AG10803 (cell line): ENCODE data around the gene COL4A1.

Source experiments
- DNase-seq: peaks from one replicate; pipeline ENCODE4 v3.0.0; 2010; ENCODE audit warnings: low read depth
- H3K4me3 ChIP-seq: 2 replicates; pipeline ENCODE4 v1.5.1; 2011; ENCODE audit warnings: mild to moderate bottlenecking, low read length, control low read depth
- TF ChIP-seq, protein P1 (sequence below): conservative IDR thresholded peaks from 2 replicates; pipeline ENCODE4 v1.5.1; 2011; ENCODE audit warnings: mild to moderate bottlenecking, low read length, control low read depth, inconsistent platforms

The COL4A1 gene

GRCh38 chr13:110108348-110109139 is 198.4 kb downstream of the COL4A1 start:
- peak; percentile 90 for DNase-seq
- TF ChIP-seq, protein P1, sequence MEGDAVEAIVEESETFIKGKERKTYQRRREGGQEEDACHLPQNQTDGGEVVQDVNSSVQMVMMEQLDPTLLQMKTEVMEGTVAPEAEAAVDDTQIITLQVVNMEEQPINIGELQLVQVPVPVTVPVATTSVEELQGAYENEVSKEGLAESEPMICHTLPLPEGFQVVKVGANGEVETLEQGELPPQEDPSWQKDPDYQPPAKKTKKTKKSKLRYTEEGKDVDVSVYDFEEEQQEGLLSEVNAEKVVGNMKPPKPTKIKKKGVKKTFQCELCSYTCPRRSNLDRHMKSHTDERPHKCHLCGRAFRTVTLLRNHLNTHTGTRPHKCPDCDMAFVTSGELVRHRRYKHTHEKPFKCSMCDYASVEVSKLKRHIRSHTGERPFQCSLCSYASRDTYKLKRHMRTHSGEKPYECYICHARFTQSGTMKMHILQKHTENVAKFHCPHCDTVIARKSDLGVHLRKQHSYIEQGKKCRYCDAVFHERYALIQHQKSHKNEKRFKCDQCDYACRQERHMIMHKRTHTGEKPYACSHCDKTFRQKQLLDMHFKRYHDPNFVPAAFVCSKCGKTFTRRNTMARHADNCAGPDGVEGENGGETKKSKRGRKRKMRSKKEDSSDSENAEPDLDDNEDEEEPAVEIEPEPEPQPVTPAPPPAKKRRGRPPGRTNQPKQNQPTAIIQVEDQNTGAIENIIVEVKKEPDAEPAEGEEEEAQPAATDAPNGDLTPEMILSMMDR = peak; percentile 93
- no peak overlapping the region for H3K4me3 ChIP-seq

DNA sequence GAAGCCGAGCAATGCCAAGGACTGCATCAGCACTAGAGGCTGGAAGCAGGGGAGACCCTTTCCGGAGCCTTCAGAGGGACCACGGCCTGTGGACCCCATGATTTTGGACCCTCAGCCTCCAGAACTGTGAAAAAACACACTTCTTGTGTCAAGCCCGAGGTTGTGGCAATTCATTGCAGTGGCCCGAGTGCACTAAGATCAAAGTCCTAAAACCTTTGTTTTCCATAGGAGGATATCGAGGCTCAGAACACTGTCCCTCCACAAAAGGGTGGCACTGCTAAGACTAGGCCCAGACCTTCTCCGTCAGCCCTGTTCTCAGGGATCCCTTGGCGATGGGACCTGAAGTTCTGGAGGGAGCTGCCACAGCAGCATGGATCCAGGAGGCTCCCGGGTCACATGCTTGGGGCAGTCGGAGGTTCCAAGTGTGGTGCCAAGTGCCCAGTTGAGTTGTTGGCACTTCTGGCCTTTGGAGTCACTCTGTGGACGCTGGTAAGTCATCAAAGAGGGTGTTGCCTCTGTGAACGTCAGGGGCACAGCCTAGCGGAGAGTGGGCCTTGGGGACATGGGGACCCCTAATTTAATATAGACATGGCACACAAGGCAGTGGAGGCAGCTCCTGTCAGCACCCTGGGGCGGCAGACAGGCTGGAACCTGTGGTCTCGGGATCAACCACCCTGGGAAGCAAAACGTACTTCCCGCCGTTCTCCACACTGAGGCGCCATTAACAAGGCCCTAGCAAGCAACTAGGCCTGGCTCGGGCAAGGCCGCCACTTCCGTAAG is 199.2 kb downstream of the COL4A1 start:
- no peak overlapping the region for H3K4me3 ChIP-seq
- TF ChIP-seq, protein P1 = no peak
- DNase-seq = no peak

DNA sequence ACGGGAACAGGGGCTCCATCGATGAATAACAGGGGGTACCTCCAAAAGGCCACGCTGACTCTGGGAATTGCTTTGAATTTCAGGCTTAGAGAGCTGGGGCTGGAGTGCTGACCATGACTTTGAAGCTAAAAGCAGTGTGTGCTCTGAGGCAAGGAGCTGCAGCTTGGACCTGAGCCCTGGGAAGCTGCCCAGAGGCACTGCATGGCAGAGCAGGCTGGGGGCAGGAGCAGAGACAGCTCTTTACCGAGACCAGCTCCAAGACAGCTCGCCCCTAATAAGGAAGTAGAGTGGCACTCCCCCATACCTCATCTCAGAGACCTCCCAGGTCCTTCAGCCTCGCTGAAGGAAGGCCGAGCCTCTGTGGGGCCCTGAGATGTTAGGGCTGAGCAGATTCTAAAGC is 200.2 kb downstream of the COL4A1 start:
- peak; percentile 60 for DNase-seq
- TF ChIP-seq, protein P1 = no peak
- H3K4me3 ChIP-seq = no peak overlapping the region

DNA sequence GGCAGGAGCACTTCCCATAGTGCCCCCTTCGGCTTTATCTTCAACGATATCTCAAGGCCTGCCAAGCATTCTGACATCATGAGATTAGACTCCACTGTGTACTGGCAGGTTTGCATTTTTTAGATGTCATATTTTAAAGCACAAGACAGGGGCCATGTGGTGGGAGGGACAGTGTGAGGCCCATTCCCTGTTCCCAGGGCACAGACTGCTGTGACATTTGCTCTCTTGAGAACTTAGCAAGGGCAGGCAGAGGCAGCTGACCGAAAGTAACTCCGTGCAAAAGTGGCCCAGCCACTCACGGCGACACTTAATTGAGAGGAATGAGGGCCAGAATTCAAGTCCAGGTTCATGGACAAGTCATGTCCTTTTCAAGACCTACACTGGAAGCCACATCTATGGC is 201.8 kb downstream of the COL4A1 start:
- no peak overlapping the region for H3K4me3 ChIP-seq
- TF ChIP-seq, protein P1 = no peak
- no peak for DNase-seq

- TF ChIP-seq, protein P1 = no peak
- no peak overlapping the region for H3K4me3 ChIP-seq
- DNase-seq = peak; percentile 36
Observed at GRCh38 chr13:110103534-110103933, 203.4 kb downstream of the COL4A1 start.

GRCh38 chr13:110103026-110103425 is 203.9 kb downstream of the COL4A1 start:
- TF ChIP-seq, protein P1 = no peak
- no peak for DNase-seq
- no peak overlapping the region for H3K4me3 ChIP-seq
